GM18861 (cell line): ENCODE data around the gene TANC1.
"Not testable (repeated sequence)": the region's sequence is repeated elsewhere in the genome, so short reads cannot be mapped to it uniquely, and the experiment has no call there.

Experiments used
- ATAC-seq: cut with Tn5 transposase; IDR thresholded peaks from one replicate; pipeline ENCODE4 v1.9.1; 2021; ENCODE audit not compliant: unreplicated experiment

The TANC1 gene

DNA sequence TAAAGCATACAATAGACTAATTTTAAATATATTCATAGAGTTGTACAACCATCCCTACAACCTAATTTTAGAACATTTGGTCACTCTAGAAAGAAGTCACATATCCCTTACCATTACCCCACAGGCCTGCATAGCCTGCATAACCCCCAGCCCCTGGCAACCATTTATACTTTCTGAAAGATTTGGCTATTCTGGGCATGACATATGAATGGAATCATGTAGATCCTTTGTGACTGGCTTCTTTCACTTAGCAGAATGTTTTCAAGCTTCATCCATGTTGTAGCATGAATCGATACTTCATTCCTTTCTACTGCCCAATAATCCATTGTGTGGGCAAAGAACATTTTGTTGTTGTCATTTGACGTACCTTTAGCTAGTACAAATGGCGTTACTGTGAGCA, 166.5 kb downstream of the TANC1 start:
- no peak for ATAC-seq

DNA sequence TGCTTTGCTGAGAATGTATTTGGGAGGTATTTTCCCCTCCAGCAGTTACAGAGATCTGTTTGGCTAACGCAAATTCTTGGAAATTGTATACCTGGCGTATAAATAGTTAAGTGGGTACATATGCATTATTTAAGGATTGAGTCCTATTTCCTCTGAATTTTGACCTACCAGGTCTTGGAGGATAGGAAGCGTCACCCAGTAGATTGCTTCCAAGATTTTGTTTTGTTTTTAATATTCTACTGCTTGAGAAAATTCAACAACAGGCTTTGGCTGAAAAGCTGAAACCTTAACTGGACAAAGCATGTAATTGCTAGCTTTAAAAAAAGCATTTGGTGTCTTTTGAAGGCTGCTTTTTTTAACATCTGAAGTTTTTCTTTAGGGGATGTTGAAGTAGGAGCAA, 168.0 kb downstream of the TANC1 start:
- no peak for ATAC-seq

DNA sequence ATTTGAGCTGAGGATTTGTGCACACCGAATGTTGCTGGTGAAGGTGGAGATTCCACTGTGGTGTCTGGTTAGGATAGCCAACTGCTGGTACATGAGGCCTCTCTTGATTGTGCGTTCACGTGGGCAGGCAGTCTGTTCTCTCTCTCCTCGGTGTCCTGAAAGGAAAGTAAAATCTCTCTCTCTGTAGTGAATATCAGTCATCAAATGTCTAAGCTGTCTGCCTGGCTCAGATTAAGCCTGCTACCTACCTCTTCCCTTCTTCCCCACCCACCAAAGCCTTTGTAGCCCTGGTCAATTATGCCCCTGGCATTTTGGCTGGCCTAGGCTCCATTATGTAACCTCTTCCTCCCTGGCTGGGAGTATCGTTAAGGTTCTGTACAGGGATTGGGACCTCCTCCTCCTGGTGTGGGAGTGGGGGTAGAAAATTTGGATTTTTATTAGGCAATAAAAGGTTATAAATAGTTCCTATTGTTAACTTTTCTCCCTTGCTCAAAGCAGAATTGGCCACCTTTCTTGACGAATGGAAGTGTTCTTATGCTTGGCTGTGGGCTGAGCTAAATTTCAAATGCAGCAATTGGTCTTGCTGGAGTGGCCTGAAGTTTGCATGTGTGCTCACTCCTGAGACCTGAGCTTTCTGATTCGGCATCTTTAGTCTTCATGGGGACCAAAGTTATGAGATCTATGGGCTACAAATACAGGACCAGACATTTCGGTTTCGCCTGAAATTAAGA, 169.2 kb downstream of the TANC1 start:
- no peak for ATAC-seq

DNA sequence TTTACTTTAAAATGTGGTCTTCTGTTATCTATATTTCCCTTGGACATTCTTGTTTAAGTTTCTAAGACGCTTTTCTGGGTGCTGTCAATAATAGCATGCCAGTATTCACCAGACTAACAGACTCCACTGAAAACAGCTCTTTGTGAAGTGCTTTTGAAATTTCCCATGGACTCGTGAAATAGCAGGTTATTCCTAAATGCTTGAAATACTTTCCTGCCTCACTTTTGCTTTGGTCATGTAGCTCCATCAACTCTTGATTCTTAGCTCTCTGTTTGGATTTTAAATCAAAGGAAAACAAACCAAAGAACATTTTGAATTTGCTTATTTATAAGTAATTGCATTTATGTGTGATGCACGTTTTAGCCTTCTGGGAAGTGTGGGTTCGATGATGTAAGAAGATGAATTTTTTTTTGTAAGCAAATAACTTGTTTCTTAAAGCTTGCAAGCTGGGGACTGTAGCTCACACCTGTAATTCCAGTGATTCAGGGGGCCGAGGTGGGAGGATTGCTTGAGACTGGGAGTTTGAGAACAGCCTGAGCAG, 170.3 kb downstream of the TANC1 start:
- ATAC-seq = no peak

DNA sequence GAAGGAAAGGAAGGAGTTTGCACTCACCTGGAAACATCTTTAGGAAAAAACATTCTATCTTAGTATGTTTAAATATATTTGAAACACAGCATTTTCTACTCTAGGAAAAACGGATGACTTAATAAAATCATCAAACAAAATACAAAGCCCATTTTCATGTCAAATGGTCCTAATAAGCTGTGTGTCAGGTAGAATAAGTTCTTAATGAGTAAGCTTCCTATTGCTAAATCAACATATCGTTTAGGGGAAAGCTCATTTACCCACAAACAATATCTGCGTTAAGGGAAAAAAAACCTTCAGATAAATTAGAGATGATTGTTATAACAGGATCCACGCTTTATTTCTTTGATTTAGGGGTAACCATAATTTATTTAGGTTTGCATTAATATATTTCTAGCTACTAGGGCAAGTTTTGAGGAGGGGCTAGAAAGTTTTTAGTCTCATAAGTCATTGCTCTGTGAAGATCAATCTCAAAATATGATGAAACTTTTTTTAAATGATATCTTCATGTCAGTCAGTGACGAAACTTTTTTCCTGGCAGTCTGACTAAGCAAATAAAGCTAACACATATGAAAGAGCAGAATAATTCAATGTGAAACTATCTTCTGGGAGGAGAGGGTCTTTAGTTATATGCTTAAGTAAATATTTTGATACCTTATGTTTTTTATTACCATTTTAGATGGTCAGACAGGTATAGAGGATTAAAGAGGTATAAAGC, 170.9 kb downstream of the TANC1 start:
- ATAC-seq = no peak

DNA sequence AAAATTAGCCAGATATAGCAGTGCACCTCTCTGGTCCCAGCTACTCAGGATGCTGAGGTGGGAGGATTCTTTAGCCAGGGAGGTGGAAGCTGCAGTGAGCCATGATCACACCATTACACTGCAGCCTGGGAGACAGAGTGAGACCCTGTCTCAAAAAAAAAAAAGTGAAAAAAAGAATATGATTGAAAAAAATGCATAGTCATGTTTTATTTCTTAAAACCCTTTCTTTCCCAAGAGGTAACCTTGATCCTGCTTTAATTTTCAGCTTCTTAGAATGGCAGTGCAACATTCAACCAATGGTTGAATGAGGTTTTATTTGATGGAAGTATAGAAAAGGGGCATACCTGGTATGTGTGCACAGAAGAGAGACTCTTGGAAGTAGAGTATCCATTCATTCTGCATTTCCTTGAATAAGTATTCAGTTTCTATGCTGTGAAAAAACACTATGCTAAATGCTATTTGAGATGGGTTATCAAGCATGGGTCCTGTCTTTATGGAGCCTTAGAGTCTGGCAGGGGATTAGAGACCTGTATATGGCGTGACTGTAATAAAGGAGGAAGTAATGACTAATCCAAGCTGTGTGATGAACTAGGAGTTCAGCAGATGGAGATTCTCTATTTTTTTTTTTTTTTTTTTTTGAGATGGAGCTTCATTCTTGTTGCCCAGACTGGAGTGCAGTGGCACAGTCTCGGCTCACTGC, 171.8 kb downstream of the TANC1 start:
- ATAC-seq = no peak

DNA sequence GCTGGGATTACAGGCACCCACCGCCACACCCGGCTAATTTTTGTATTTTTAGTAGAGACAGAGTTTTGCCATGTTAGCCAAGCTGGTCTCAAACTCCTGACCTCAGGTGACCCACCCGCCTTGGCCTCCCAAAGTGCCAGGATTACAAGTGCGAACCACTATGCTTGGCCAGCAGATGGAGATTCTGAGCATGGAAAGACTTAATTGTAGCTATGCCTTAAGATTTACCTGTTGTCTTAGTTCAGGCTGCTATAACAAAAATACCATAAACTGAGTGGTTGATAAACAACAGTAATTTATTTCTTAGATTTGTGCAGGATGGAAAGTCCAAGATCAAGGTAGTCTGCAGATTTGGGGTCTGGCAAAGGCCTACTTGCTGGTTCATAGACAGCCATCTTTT, 172.4 kb downstream of the TANC1 start:
- not testable (repeated sequence) for ATAC-seq

DNA sequence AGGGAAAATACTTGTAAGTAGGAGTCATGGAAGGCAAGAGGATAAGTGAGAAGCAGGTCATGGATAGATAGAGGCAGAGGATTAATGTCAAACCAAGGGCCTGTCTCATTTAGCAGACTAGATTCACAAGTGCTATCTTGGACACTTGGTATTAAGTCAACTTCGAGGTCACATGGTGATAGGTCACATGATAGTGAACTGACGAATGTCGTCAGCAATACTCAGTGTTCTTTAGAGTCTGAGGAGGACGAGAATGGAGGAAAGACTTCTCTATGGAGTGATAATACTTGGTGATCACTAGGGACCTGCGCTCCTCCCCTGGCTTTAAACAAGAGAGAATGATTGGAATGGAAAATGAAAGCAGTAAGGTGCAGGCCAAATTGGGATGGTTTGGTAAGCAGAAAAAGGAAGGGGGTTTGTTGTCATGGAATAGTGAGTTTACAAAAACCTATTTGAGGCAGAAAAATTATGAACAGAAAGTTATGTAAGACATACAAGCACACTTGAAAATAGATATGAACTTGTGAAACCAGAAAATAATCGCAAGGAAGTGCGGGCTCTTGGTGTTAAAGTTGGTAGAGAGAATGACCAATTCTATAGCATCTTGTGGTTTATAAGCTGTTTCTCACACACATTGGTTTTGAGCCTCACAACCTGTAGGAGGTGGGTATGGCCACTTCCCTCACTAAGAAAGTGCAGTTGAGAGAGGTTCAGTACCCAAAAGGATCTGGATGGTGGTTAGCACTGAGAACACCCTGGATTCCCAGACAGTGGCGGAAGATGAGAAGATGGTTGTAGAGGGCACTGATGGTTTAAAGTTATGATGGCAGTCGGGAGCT, 176.6 kb downstream of the TANC1 start:
- ATAC-seq = no peak

DNA sequence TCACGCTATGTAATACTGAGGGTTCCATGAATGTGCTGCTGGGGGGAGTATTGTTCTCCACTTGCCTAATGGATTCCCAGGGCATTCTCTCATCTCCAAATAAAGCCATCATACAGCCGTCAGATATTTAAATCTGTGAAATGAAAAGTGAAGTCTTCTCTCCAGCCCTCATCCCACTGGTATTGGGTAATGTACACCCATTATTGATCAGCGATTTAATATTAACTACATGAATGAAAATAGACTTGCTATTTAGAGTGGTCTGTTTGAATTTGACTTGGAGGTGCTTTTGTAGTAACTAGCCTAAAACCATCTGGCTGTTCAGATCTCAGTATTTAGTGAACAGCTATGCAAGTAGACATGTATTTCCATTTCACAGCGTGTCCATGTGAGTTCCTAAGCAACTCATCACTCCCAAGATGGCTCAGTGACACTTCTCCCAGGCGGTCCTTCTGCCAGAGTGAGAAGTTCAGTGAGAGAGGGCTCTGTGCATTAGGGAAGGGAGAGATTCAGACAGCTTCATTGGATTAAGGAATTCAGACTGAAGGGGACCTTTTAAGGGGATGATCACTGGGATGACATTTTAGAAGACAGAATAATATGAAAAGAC, 177.4 kb downstream of the TANC1 start:
- no peak for ATAC-seq

DNA sequence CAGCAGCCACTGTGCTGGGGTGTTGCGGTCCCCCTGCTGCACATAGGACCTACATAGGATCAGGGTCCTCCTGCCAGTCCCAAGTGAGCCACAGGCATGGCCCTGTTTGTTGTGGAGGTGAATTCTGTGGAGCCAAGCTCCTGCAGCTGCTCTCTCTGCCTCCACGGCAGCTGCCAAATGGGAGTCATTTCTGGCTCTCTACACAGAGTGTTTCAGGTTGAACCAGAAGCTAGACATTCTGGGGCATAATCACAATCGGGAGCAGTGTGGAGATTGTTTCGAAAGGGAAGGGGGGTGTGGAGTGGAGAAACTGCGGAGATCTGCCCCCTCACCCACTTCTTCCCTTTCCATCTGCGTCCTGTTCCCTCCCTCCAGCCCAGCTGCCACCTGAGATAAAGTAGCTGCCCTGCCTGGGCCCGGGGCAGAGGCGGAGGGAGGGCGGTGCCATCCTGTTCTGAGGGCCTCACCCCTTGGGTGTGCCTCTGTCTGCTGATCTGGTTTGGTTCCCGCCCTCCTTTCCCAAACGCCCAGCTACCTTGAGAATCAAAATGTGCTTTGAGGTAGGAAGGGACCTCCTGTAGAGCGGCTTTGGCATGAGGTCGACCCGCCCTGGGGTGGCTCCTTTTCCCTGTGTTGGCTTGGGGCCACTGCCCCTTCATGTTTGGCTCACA, 178.7 kb downstream of the TANC1 start:
- no peak for ATAC-seq

DNA sequence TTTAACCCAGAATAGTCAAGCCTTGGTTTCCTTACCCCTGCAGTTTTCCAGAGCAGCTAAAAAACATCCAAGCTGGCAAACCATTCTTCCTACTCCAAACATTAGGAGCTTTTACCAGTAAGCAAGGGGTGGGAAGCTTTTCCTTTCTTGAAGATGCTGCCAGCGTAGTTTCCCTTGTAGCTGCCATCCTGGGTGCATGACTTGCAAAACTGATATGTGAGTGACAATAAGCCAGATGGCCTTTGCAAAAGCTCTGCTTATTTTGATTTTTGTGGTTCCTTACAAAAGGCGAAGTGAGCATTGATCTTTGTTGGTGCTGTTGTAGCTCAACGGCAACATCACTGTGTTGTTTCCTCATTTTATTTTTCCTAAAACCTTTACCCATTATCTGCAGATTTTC, 179.2 kb downstream of the TANC1 start:
- ATAC-seq = no peak

DNA sequence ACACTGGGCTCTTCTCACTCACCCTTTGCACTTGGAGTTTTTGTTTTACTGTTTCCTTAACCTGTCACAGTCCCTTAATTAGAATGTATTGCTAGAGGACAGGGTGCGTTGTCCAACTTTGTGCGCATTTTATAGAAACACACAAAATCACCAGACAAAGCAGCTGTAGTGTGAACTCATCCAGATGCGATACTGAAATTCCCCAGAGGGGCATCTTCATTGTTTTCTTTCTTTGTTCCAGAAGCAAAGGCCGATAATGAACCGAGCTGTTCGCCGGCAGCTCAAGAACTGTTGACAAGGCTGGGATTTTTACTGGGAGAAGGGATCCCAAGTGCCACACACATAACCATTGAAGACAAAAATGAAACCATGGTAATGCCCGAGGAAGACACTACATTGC, 180.5 kb downstream of the TANC1 start:
- ATAC-seq = no peak

DNA sequence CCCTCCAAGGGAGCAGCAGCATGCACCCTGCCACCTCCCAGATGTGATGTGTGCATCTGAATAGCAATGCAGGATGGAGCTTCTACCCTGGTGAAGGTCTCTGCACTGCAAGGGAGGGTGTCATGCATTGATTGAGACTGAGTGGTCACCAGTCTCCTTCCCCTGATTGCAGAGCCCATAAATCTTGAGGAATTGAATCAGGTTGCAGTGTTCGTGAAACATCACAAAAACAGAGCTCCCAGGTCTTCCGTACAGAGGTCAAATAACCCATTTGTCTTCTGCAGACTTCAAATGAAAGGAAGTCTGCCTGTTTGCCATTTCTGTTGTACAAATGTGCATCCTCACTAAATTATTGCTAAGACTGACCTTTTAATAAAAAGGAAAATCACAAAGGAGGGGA, 181.3 kb downstream of the TANC1 start:
- no peak for ATAC-seq

DNA sequence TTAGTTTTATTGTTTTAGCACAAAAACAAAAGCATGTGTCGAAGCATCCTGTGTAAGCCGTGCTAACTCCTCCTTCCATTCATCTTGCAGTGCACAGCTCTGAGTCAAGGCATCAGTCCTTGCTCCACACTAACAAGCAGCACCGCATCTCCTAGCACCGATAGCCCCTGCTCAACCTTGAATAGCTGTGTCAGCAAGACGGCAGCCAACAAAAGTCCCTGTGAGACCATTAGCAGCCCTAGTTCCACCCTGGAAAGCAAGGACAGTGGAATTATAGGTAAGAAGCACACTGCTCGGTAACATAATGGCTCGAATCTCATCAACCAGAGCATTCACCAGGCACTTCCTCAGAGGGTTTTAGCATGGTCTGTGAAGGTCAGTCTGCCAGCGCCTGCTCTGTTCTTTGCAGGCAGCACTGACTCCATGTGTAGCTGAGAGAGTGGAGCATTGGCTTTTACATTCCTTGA, 181.9 kb downstream of the TANC1 start:
- ATAC-seq = no peak

DNA sequence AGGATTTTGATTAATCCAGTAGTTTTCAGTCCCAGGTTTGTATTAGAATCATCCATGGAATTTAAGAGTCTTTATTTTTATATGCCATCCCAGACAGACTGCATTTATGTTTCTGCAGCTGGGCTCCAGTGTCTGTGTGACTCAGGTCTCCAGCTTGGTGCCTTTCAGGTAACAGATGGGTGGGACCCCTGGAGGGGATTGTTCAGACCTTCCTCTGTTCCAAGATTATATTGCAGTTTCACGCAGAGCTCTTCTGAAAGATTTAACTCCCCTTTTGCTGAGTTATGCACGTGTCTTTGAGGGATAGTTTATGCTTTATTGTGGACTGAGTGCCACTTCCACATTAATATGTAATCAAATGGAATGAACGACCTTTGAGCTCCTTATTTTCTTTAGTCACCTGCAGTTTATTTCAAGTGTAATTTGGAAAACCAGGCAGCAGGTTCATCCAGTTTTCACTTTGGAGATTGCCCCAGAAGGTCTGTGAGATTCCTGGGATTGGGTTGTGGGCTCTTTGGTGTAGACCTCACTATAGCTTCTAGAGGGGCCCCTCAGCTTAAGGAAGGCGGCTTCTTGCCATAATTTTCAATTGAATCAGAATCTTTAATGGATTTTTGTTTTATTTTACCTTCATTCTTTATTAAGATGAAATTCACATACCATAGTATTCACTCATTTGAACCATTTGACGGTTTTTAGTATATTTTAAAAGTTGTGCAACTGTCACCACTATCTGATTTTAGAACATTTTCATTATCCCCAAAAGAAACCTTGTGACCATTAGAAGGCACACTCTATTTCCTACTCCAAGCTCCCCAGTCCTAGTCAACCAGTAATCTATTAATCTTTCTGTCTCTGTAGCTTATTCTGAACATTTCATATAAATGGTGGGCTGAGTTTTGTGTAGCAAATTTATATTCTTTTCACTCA, 183.0 kb downstream of the TANC1 start:
- no peak for ATAC-seq

DNA sequence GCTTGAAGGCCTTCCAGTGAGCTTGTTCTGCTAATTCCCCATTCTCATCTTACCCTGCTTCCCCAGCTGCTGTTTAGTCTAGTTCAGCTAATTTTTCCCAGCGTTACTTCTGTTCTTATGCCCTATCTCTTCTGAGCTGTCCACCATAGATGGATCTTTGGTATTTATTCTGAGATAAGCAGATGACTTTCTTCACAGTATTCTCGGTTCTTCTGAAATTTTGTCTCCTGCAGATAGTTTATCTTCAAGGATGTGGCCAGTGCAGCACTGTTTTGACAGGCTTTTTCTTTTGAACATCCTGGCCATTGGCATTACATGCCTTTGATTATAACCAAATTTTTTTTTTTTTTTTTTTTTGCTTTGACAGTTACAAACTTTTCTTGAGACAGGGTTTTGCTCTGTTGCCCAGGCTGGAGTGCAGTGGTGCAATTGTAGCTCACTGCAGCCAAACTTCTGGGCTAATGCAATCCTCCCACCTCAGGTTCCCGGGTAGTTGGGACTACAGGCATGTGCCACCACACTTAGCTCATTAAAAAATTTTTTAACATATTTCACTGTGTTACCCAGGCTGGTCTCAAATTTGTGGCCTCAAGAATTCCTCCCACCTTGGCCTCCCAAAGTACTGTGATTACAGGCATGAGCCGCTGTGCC, 183.8 kb downstream of the TANC1 start:
- no peak for ATAC-seq

DNA sequence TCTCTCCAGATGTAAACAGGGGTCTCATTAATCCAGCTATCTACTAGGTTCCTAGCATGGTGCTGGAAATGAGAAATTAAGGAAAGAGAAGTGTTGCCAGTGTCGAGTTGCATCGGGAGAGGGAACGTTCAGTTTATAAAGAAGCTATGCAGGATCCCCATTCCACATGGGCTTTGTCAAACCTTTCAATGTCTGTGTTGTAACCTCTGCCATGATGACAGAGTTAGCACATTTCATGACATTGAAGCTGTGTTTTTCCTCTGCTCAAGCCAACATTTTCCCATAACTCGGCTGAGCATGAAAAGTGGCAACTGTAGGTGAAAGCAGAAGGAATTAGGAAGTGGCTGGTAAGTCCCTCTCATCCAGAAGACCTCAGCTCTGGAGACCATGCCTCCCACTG, 184.6 kb downstream of the TANC1 start:
- no peak for ATAC-seq

DNA sequence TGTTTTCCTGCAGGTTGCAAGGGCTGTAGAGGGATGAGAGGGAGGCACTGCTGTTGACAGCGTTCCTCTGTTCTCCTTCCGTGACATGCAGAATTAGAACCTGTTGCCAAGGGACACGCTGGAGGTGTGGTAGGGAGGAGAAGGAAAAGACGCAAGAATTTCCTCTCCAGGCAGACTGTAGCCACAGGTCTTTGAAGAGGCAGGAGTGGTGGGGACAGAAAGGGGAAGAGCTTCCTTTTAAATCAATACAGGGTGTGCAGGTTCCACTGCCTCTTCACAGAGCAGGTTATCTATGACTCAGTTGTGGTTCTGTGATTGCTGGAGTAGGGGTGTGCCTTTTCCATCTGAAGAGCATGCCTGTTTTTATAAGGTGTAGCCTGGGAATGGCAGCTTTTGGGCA, 185.0 kb downstream of the TANC1 start:
- ATAC-seq = no peak
